RPMI7951 (cell line): ENCODE data around the gene TTC7B. TPM values are rescaled to one million over a fixed set of nuclear protein-coding genes. Genes with fewer than 3 reads are reported as not detected.
A peak's percentile ranks its signal among the peaks of the same experiment; 100 is the strongest.

Experiments used
- DNase-seq: peaks from one replicate; pipeline ENCODE4 v3.0.0-alpha.2; 2012; ENCODE audit warnings: low read depth
- total RNA-seq: library from RNA; depleted of rRNA; stranded (reverse); fragments of >200 nt; shearing (Covaris generic); gene quantifications from 2 replicates; pipeline ENCODE4 v1.2.3, GENCODE V29; 2014

TTC7B gene
- total RNA-seq, 1 experiment from 2014 or later: 22.1 TPM

DNA sequence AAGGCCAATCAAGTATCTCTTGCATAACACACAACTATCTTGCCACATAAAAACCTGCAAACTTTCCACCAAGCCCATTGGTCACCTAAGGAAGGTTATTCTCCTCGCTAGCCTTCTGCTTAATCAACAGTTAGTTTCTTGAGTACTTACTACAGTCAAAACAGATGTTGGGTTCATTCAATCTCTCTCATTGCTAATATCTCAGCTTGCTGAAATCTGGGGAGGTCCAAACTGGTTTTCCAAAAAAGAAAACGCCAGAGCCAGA lies 74.6 kb downstream of the TTC7B start:
- no peak for DNase-seq

DNA sequence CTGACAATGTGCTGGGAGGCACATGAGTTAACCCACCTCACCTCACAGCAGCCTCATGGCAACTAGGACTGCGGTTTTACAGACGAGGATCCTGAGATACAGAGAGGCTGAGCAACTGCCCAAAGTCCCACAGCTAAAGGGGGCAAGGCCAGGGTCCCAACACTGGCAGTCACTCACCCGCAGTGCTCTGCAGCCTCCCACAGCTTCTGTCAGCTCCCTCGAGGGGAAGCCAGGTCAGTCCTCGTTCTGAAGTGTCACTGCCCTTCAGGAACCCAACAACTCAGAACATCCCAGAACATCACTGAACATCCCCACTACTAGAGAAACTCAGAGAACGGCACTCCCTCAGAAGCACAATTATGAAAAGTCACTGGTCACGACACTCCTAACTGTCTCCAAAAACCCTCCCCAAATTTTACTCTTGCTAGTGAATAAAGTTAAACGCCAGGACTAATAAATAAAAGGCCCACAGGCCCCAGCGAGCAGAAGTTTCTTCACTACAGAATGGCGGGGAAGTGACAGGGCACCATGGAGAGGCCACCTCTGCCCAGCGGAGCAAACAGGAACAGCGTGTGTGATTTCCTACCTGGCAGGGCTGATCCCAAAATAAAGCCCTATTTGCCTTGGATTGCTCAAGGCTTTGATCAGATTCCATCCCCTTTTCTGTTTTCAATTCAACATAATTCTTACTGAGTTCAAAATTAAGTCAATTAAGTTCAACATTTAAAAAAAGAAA lies 75.1 kb downstream of the TTC7B start:
- DNase-seq: no peak

DNA sequence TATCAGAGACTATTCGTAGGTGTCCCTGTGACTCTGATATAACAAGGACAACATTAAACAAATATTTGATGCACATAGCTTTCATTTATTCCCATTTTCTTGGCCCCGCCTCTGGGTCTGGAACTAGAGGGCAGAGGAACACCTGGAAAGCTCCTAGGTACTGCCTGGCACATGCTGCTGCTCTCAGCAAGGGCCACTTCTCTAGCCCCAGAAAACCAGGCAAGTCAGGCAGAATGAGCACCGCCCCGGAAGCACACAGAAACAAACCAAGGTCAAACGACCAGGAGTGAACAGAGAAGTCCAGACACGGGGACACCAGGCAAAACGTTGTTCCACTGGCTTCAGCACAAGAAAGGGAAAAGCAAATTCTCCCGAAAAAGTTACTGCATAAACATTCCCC lies 76.1 kb downstream of the TTC7B start:
- no peak for DNase-seq

DNA sequence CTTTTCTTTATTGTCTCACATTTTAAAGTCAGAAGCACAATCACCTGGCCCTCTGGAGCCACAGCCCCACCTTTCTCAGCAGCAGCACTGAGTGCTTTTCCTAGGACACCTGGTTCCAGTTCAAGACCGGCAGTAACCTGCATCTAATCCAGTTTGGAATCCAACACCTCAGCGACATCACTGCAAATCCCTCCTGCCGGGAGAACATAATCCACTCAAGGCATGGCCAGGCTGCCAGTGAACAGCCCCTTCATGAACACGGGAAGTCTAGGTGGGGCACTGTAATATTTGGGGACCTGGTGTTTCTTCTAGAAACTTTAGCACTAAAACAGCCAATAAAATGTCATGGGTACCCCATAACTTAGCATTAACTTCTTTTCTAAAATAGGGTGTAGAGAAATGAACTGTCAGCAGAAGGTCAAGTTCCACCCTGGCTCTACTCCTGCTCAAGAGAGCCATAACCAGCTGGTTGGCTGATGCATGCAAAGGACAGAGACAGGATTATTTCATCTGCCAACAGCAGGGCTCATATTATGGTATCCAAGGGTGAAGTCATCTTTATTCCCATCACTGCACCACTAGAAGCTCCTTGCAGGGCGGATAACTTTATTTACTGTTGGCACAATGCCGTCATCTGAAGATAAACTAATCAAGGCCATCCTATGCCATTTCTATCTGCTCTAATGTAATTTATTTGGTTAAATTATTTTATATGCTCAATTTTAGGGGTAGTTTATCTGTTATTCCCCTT lies 76.7 kb downstream of the TTC7B start:
- DNase-seq: no peak

DNA sequence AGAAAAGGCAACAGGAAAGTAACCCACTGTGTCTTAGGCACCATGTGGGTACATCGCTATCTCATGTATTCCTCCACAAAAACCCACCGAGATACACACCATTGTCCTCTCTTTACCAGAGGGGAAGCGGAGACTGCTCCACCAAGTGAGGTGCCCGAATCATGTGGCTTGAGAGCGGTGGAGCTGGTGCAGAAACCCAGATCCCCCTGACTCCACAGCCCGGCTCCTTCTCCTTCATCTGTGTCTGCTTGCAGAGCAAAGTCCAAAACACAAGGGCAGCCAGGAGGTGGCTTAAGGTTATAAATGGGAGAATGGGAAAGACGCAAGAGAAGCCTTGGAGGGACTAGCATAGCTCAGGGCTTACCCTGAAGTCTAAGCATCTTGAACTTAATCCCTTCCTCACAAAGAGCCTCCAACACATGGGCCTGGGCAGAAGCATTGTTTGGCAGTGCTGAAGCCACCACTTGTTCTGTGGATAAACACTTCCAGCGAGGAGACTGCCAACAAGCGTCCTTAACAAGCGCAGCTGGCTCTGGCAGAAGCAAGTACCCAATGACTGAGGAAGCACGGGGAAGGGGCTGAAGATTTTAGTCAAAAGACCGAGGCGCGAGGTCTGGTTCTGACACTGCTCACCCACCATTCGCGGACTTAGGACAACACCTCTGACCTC lies 83.0 kb downstream of the TTC7B start:
- no peak for DNase-seq

DNA sequence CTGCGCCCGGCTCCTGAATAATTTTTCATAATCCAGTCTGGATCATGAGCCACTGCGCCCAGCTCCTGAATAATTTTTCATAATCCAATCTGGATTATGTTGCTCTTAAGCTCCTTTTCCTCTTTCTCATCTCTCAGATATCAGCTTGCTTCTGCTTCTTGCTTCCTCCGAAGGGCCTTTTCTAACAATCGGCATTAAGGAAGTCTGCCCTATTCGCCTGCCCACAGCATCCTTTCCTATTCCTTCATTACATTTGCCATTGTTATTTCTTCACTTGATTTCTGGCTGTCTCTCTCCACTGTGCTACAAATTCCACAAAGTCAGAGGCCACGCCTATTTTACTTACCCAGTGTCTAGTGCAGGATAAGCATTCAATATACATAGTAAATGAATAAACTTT lies 83.5 kb downstream of the TTC7B start:
- no peak for DNase-seq

DNA sequence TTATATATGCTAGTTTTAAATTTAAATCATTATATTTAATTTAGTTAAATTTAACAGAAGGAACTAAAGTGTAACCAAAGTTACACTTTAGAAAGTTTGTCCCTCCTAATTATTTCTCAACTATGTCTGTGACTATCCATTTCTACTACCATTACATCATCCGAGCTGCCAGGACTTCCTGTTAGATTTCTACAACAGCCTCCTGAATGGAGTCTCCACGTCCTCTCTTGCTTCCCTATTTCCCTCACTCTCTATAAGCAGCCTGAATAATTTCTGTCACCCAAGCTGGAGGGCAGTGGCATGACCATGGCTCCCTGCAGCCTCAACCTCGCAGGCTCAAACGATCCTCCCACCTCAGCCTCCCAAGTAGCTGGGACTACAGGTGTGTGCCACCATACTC lies 84.1 kb downstream of the TTC7B start:
- no peak for DNase-seq

DNA sequence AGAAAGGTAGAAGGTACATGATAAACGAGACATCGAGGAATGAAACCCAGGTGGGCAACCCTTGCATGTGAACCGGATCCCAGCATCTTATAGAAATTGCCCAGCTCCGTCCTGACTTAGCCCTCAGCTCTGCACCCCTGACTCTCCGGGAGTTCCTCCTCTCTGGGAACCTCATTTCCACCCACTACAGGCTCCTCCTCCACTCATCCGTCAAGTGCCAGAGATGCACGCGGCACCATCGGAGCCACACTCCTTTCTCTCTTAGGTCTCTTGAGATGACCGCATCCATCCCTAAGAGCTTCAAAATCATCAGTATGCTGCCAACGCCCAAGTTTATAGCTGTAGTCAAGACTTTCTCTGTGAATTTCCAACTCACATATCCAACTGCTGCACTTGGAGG lies 84.7 kb downstream of the TTC7B start:
- DNase-seq: no peak

DNA sequence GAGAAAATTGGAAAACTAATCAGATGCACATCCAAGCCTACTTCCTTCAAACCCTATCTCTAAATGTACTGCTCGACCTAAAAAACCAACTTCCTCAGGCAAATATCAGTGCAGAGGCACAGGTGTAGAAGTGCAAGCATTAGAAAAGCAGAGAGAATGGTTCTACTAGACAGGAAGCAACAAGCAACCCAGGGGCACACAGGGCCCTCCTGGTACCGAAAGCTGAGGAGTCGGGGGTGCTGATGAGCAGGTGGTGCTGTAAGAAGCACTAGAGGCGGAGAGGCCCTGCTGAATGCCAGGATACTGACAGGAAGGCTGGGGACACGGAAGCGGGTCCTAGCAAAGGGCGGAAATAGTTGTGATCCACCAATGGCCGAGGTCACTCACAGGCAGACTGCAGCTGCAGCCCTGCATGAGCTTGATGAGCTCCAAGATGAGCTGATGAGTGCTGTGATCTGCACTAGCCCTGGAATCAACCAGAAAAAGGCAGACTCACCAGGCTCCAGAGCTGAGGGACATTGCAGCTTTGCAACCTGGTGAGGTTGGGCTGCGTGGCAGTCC lies 85.9 kb downstream of the TTC7B start:
- no peak for DNase-seq

DNA sequence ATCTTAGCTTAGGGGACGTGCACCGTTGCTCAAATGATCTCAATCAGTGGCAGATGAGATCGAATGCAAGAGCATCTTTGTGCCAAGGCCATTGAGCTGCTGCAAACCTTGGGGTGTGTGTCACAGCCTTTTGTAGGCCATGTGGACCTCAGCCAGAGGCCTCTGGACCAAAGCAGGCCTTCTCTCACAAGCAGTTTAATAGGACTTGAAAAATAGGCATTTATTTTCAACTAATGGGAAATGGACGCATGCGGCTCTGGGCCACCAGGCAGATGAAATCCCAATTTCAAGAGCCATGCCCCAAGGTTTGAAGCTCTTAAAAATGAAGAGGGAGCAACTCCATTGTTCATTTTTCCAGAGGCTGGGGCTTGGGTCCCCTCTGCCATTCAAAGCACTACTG lies 87.3 kb downstream of the TTC7B start:
- no peak for DNase-seq

DNA sequence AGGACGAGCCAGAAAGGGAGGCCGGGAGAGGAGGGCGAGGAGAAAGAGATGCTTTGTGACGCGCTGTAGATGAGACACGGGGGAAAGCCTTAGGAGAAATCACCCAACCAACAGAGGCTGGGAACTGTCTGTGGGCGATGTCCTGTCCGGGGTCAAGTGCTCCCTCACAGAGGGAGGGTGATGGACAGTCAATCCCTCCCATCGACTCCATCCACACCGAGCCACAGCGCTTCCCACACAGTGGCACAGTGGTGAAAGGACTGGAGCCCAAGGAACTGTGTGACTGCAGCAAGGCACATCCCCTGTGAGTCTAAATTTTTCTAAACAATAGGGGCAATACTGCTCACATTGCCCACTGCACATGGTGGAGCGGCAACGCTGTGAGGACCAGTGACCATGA lies 89.1 kb downstream of the TTC7B start:
- no peak for DNase-seq

DNA sequence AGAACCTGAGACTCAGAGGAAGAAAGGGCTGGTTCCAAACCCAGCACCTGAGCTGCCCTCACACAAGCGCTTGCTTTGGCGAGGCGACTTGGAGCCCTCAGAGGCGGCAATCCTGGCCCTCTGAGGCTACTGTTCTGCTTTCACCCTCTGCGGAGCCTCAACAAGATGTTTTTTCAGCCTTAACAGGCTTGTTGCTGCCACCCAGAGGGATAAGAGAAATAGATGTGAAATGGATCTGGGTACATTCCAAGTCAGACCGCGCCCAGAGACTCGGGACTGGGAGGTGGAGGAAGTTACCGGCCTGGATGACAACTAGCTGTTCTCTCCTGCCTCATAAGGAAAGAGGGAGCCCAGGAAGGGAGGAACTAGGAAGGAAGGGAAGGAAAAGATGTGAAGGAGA lies 89.6 kb downstream of the TTC7B start:
- DNase-seq: no peak

DNA sequence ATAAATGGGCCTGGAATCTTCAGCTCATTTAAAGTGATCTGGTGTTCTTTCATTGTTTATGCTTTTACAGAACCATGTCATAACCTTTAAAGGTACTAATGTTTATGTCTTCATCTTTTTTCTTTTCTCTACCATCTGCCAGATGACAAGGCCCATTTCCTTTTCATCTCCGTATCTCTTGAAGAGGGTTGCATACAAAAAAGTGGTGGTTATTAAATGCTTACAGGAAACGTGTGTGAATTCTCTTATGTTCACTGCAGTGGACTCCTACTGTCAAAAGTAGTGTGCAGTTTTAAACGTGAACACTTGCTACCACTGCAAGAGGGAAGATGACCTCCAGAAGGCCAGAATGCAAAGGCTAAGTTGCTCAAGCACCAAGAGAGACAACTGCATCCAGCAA lies 91.4 kb downstream of the TTC7B start:
- no peak for DNase-seq

DNA sequence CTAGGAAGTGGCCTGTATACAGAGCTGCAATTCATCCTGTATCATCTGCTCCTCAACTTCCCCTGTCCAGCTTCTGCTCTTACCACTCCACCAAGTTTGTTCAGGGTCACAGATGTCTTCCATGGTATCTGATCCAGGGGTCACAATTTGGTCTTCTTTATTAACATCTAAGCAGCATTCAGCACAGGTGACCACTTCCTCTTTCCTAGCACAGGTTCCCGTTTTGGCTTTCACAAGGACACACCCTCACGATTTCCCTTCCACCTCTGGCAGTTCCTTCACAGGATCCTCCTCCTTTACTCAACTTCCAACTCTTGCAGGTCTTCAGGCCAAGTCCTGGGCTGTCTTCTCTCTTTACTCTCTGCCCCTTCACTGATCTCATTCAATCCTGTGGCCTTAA lies 93.6 kb downstream of the TTC7B start:
- DNase-seq: no peak

DNA sequence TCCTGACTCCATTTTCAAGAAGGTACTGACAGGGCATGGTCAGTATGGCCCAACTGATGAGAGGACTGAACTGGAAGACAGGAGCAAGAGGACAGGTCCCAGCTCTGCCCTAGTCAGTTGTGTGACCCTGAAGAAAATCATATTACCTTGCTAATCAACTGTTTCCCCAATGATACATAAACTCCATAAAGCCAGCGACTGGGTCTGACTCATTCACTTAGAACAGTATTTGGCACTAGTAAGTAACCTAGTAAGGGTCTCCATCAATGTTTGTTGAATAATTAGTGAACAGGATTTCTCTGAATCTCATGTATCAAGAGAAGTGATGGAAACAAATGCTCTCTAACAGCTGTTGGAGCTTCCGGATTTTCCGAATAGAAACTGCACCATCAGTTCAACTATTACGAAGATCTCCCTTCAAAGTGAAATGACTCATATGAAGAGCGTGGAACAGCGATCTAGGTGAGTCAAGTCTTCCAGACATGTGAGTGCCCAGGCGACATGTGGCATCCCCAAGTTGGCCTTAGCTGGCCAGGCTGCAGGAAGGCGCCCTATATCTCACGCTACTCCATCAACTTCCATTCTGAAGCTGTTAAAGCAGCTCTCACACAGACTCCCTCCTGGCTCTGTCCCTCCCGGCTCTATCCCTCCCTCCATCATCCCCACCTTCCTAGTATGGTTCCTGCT lies 94.5 kb downstream of the TTC7B start:
- DNase-seq: peak; percentile 40

DNA sequence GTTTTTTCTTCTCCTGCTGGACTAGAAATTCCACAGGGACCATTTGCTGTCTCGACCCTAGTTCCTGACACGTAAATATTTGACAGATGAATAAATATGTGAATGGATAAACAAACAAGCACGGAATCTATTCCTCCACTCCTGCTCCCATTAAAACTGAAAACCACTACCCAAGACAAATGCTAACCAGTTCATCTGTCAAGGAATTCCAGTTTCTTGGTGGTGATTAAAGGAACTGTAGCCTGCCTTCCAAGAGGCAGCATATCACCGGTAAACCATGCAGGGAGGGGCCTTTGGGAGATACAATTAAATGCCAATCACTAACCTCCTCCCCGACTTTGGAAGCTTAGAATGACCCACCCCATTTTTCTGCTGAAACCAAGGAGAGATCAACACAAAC lies 95.4 kb downstream of the TTC7B start:
- DNase-seq: no peak

DNA sequence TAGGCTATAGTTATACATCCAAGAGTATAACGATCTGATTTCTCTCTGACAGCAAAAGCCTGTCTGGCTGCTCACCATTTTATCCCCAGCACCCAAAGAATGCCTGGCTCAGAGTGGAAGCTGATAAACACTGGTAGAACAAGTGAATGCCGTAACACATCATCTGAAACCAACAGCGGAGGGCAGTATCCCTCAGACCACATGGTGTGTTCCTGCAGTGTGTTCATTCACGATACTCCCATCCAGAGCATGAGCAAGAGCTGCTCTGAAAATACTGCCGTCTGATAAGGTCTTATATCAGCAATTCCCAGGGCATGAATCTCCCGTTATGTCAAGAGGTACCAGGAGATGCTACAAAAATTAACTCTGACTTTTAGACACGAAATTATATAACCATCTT lies 95.9 kb downstream of the TTC7B start:
- DNase-seq: no peak

DNA sequence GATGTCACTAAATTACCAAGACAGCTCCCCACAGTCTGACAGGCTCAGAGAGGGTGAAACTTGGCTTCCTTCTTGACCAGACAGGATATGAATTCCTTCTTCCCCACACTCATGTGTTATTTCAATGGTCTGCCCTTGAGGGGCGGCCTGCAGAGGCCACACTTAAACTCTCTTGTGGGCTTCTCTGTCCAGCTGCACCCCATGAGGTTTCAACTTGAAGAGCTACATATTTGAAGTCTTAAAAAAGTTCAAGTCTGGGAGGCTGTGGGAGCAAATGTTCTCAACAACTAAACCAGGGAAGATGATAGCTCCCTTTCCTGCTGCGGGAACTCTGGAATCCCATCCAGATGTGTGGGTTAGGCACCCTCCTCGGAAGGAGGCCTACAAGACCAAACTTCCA lies 98.3 kb downstream of the TTC7B start:
- peak; percentile 19 for DNase-seq

DNA sequence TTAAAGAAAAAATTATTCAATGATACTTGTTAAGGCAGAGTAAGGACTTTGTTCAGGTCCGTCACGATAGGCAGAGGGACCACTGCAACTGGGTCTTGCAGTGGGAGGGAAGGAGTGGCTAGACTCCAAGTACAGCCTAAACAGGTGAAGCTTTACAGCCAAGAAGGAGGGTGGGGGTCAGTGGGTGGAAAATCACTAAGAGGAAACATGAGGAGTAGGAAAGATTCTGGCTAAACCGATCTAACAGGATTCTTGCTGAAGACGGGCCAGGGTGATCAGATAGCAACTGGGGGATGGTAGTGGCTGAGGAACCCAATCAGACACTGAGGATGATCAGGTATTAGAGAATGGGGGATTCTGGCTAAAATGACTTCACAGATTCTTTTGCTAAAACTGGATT lies 100.2 kb downstream of the TTC7B start:
- DNase-seq: no peak

DNA sequence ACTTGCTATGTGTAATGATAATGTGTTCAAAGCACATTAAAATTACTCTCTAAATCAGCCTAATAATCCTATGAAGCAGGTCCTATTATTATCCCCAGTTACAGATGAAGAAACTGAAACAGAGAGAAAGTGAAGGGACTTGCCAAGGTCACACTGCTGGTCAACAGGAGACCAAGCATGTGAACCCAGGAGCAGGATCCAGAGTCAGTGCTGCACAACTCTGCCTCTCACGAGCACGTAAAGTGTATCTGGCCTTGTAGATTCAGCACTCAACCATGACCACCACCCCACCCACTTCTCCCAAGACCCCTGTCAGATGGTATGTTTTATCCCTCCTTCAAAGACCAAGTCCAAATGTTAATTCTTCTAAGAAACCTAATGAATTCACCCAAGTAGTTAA lies 100.7 kb downstream of the TTC7B start:
- no peak for DNase-seq

DNA sequence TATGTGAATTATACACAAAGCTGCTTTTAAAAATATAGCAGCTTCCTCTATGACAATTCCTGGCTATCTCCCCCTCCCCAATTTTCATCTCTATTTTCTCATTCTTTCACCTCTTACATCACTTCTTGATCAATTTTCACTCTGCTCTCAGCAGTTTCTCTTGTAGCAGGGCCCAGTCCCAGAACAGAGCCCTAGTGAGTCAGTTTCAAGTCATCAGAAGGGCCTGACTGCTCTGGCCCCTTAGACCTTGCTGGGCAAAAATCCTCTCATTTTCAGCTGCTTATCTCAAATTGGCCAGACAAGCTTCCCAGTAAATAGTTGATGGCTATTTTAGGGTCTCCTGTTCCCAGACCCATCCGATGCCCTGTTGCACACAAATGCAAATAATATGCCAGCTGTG lies 101.4 kb downstream of the TTC7B start:
- no peak for DNase-seq

DNA sequence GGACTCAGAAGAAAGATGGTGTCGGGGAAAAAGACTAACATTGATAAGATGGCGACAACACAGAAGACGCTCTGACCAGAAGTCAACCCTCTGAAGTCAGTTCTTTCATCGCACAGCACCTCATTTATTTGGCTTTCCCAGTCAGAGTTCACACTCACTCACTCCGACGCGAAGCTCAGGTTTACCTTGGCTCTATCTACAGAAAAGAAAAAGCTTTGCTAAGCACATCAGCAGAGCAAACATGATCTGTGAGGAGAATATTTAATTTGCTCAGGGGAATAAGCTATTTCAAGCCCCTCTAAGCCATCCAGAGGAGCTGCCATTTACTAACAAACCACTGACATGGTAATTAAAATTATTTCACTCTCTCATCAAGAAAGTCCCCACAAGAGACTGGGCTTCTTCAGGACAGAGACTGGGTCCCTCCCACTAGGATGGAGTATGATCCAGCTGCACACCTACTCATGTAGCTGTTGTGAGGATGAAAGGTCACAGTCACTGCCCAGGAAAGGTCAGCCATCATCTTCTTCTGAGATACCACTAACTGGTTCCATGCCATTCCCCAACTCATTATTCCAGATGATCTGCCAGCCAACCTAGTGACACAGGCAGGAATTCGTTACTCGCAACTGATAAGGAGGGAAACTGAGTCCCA lies 111.4 kb downstream of the TTC7B start:
- no peak for DNase-seq
